Transverse colon (tissue), 4 donors: Measurements from ENCODE around the gene NKD2. TPM values are rescaled to one million over a fixed set of nuclear protein-coding genes. Genes with fewer than 3 reads are reported as not detected.

ENCODE experiments used
- DNase-seq: peaks from one replicate; pipeline ENCODE4 v3.0.0-alpha.2; 2019
- H3K27ac ChIP-seq, 4 donors: fragments of 200-600 bp; sonication (generic); 2 replicates each; pipeline ENCODE4 v1.5.1; 2016 to 2018; ENCODE audit warnings: inconsistent platforms in 4 of 4
- H3K27me3 ChIP-seq: fragments of 200-600 bp; sonication (generic); 2 replicates; pipeline ENCODE4 v1.5.1; 2017; ENCODE audit warnings: inconsistent platforms
- H3K36me3 ChIP-seq, 4 donors: fragments of 200-600 bp; sonication (generic); 2 replicates each; pipeline ENCODE4 v1.5.1; 2017 to 2019; ENCODE audit warnings: inconsistent platforms in 4 of 4
- H3K4me1 ChIP-seq, 4 donors: fragments of 200-600 bp; sonication (generic); 2 replicates each; pipeline ENCODE4 v1.5.1; 2017 to 2020; ENCODE audit warnings: inconsistent platforms in 4 of 4
- H3K4me3 ChIP-seq, 4 donors: fragments of 200-600 bp; sonication (generic); 1 replicate in 1 of 4; 2 replicates in 3 of 4; pipeline versions ENCODE4 v1.5.1 to v1.6.1; 2017 to 2019; ENCODE audit warnings: inconsistent platforms in 4 of 4
- H3K9me3 ChIP-seq, 2 donors: fragments of 200-600 bp; sonication (generic); 2 replicates each; pipeline ENCODE4 v1.5.1; 2017 to 2019; ENCODE audit warnings: inconsistent platforms in 2 of 2
- CTCF ChIP-seq, 5 experiments: fragments of 200-600 bp in 3 of 5; fragments of 450-650 bp in 2 of 5; sonication (generic) in 3 of 5; IDR thresholded peaks; 1 replicate in 2 of 5; 2 replicates in 3 of 5; pipeline ENCODE4 v1.5.1; 2016 to 2017; ENCODE audit warnings: antibody characterized with exemption in 5 of 5, inconsistent platforms in 3 of 5, mild to moderate bottlenecking in 2 of 5, moderate library complexity in 1 of 5
- EP300 ChIP-seq: sonication (generic); formaldehyde crosslinking; IDR thresholded peaks from one replicate; pipeline ENCODE4 v1.6.1; 2017; ENCODE audit warnings: antibody characterized with exemption, low read depth
- POLR2A ChIP-seq: fragments of 450-650 bp; IDR thresholded peaks from one replicate; pipeline ENCODE4 v1.6.1; 2016; ENCODE audit warnings: antibody characterized with exemption, mild to moderate bottlenecking, moderate library complexity
- POLR2AphosphoS5 ChIP-seq, 3 donors: sonication (generic); formaldehyde crosslinking; IDR thresholded peaks; one replicate each; pipeline ENCODE4 v1.6.1; 2016; ENCODE audit warnings: antibody characterized with exemption in 3 of 3
- WGBS, 2 donors: methylation state at CpG; one replicate each; pipeline ENCODE4 v1.1.5; 2018; ENCODE audit warnings: low coverage in 1 of 2; 5-methylcytosine and 5-hydroxymethylcytosine counted together
- in situ Hi-C, 4 donors: fragments of 200-750 bp; cut with MboI; loops; one replicate each; pipeline versions ENCODE4 v1.15.0 to v1.15.1; 2017; ENCODE audit warnings: low sequenced_read_pairs in 3 of 4, low pct_ligation_motif_present in 1 of 4, low pct_unique_long_range_greater_than_20kb in 1 of 4
- intact Hi-C: fragments of 100-400 bp; cut with DNase I; formaldehyde crosslinking; loops from one replicate; pipeline ENCODE4 v1.15.1; 2023; ENCODE audit warnings: low total_unique reads
- small RNA-seq, 4 donors: library from RNA; depleted of rRNA; stranded (forward); fragments of <200 nt; gene quantifications; one replicate each; pipeline ENCODE3, GENCODE V24; 2016
- total RNA-seq, 4 donors: library from RNA; depleted of rRNA; stranded (reverse); fragments of >200 nt; gene quantifications; one replicate each; pipeline ENCODE4 v1.1.0, GENCODE V29; 2016

The NKD2 gene
- total RNA-seq, 4 donors from 2014 or later: 0.41 to 0.80 TPM; not detected in 2

GRCh38 chr5:1087428-1087827 lies 78.8 kb downstream of the NKD2 start:
- no peaks in the 10 kb centered on the region for H3K27me3 ChIP-seq
- H3K36me3 ChIP-seq: peaks cover 0 to 21% (median 9%) of the 10 kb centered on the region in 4 donors
- no peak overlapping the region for H3K27ac ChIP-seq
- intact Hi-C loops: no loop called here
- no peak for TF ChIP-seq POLR2AphosphoS5 (IDR thresholded peaks at IDR 0.05)
- no peak for TF ChIP-seq EP300
- TF ChIP-seq POLR2A: no peak
- TF ChIP-seq CTCF (IDR thresholded peaks at IDR 0.05): no peak
- H3K4me3 ChIP-seq: no peak overlapping the region
- no peak for DNase-seq
- in situ Hi-C loops: no loop called here
- WGBS, 2 donors: 93 to 97% methylated on average over 8 to 25 of the region's 25 CpGs
- H3K9me3 ChIP-seq: no peaks in the 10 kb centered on the region
- H3K4me1 ChIP-seq: peaks cover 0 to 8% (median 4%) of the 10 kb centered on the region in 4 donors

GRCh38 chr5:1088031-1088430 lies 79.4 kb downstream of the NKD2 start:
- Histone ChIP-seq H3K27me3 (no peaks in the 10 kb centered on the region), H3K4me3 (no peak overlapping the region), H3K36me3 (peaks cover 0 to 21% (median 9%) of the 10 kb centered on the region in 4 donors), H3K27ac (no peak overlapping the region), H3K4me1 (peaks cover 0 to 9% (median 4%) of the 10 kb centered on the region in 4 donors), H3K9me3 (no peaks in the 10 kb centered on the region)
- 96 to 100% methylated on average over 2 to 22 of the region's 26 CpGs for WGBS, 2 donors
- in situ Hi-C loops (no loop called here), intact Hi-C loops (no loop called here)
- no peak for DNase-seq
- no peak for TF ChIP-seq CTCF (IDR thresholded peaks at IDR 0.05)
- TF ChIP-seq POLR2AphosphoS5 (IDR thresholded peaks at IDR 0.05): no peak
- TF ChIP-seq EP300: no peak
- TF ChIP-seq POLR2A: no peak

Small RNAs within 50 kb of the gene (small RNA-seq; reads per million reads assigned to genes)
- 0 reads per million in 4 donors for gene MIR4635

Other genes starting within 250 kb of the NKD2 start
- gene ZDHHC11B, start 224.1 kb upstream of the NKD2 start, total RNA-seq: 10 to 100 TPM in 1 of 4 donors, 1 to 10 TPM in 2, not detected in 1; 1.1 to 18.9 (median 2.4) TPM
- 10 to 100 TPM in 2 of 4 donors, 1 to 10 TPM in 2; 1.2 to 15.0 (median 10.6) TPM for gene ZDHHC11, start 157.8 kb upstream of the NKD2 start, total RNA-seq
- 10 to 100 TPM; 29.6 to 91.3 (median 37.9) TPM for gene BRD9, start 116.0 kb upstream of the NKD2 start, total RNA-seq
- gene TRIP13, start 115.9 kb upstream of the NKD2 start, total RNA-seq: 1 to 10 TPM in 2 of 4 donors, under 1 TPM in 1, not detected in 1; 0.41 to 4.1 (median 2.2) TPM
- gene SLC12A7, start 103.3 kb downstream of the NKD2 start, total RNA-seq: 100 to 1,000 TPM in 1 of 4 donors, 10 to 100 TPM in 3; 60.7 to 144 (median 61.4) TPM
- gene SLC6A19, start 192.8 kb downstream of the NKD2 start, total RNA-seq: 100 to 1,000 TPM in 1 of 4 donors, 10 to 100 TPM in 1, 1 to 10 TPM in 1, not detected in 1; 2.5 to 106 (median 69.5) TPM
- gene SLC6A18, start 216.6 kb downstream of the NKD2 start, total RNA-seq: not detected